WI38 (cell line): ENCODE results near the gene FZD7.

Source experiments
- H3K4me3 ChIP-seq: 2 replicates; pipeline ENCODE4 v1.5.1; 2011; ENCODE audit warnings: low read depth, mild to moderate bottlenecking, control low read depth, low read length
- TF ChIP-seq, protein P1 (sequence below): IDR thresholded peaks from 2 replicates; pipeline ENCODE4 v1.5.1; 2012; ENCODE audit warnings: low read depth, mild to moderate bottlenecking, control low read depth, low read length

FZD7 gene

DNA sequence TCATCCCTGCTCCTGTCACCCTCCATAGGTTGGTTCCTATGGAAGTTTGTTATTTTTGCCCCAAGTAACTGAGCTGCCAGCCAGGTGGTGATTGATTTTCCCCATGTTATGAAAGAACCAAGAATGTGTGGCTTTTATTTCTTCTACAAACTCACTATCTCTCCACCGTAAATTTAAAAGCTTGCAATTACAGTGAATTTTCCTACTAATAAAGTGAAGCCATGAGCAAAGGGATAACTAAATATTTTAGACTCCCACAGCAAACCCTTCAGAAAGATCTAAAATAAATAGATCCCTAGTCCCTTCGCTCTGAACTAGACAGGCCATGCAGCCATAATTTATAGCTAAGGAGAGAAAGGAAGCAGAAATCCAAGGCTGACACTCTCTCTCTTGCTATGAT is 33.2 kb downstream of the FZD7 start:
- TF ChIP-seq, protein P1, sequence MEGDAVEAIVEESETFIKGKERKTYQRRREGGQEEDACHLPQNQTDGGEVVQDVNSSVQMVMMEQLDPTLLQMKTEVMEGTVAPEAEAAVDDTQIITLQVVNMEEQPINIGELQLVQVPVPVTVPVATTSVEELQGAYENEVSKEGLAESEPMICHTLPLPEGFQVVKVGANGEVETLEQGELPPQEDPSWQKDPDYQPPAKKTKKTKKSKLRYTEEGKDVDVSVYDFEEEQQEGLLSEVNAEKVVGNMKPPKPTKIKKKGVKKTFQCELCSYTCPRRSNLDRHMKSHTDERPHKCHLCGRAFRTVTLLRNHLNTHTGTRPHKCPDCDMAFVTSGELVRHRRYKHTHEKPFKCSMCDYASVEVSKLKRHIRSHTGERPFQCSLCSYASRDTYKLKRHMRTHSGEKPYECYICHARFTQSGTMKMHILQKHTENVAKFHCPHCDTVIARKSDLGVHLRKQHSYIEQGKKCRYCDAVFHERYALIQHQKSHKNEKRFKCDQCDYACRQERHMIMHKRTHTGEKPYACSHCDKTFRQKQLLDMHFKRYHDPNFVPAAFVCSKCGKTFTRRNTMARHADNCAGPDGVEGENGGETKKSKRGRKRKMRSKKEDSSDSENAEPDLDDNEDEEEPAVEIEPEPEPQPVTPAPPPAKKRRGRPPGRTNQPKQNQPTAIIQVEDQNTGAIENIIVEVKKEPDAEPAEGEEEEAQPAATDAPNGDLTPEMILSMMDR: no peak
- H3K4me3 ChIP-seq: no peak overlapping the region

- H3K4me3 ChIP-seq: no peak overlapping the region
- TF ChIP-seq, protein P1: no peak
Measured at GRCh38 chr2:202067589-202067988, 33.9 kb downstream of the FZD7 start.

GRCh38 chr2:202069170-202070067 is 35.8 kb downstream of the FZD7 start:
- TF ChIP-seq, protein P1: no peak
- H3K4me3 ChIP-seq: no peak overlapping the region

- no peak overlapping the region for H3K4me3 ChIP-seq
- TF ChIP-seq, protein P1: no peak
Measured at GRCh38 chr2:202071107-202071506, 37.5 kb downstream of the FZD7 start.

DNA sequence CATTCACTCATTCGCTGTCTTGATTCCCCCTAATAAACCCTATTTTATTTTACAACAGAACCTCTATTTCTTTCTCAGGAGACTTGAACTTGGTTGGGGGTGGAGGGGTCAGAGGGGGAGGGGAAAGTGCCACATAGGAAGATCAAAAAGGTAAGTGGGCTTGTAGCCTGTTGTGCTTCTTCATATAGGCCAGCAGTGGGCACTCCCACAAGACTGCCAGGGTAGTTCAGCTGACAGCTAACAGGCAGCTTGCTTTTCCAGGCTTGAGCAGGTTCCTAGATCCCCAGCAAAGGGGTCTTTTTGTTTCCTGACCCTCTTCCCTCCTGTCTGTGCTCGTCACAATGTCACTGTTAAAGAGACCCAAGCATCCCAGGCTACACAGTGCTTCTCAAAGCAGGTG is 38.6 kb downstream of the FZD7 start:
- no peak overlapping the region for H3K4me3 ChIP-seq
- TF ChIP-seq, protein P1: peak; percentile 33; the same call in 1 of the 2 replicates

- TF ChIP-seq, protein P1: no peak
- no peak within 1 kb of the TSS for H3K4me3 ChIP-seq
Measured at GRCh38 chr2:202072737-202073401, 39.2 kb downstream of the FZD7 start, which contains the start of gene KIAA2012. Gene KIAA2012, plus strand, starts transcription at chr2:202073255. Its CDS starts 373 bp downstream, at chr2:202073628.

GRCh38 chr2:202074324-202074723 is 40.7 kb downstream of the FZD7 start:
- TF ChIP-seq, protein P1: no peak
- H3K4me3 ChIP-seq: no peak overlapping the region
